ENCODE data around the gene ANGPT4. TPM values are rescaled to one million over a fixed set of nuclear protein-coding genes. Genes with fewer than 3 reads are reported as not detected.

The ANGPT4 gene
- total RNA-seq, 6 experiments from 2014 or later: 0.04 to 0.12 TPM; not detected in 4

DNA sequence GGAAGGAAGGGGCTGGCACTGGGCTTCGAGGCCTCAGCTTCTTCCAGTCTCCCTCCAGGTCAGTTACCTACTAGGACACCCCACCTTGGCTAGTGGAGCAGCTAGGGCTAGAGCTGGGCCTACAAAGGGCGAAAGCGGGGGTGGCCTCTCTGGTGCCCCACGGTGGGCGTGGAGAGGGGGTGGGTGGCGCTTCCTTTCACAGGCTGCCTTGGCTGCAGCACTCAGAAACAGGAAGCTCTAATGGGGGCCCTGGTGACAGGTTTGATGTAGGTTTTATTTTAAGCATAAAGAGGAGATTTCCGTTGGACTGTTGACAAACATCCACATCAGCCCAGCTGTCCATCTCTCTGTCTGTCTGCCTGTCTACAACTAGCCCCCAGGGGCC is 69.2 kb downstream of the ANGPT4 start:
- no peak overlapping the region for H3K27ac ChIP-seq
- intact Hi-C loops (cut with DNase I): no loop called here
- no peak overlapping the region for H3K4me3 ChIP-seq
- DNase-seq (no peak), ATAC-seq (peak; percentile 25 to 37 (median 26))
- TF ChIP-seq, protein P1, sequence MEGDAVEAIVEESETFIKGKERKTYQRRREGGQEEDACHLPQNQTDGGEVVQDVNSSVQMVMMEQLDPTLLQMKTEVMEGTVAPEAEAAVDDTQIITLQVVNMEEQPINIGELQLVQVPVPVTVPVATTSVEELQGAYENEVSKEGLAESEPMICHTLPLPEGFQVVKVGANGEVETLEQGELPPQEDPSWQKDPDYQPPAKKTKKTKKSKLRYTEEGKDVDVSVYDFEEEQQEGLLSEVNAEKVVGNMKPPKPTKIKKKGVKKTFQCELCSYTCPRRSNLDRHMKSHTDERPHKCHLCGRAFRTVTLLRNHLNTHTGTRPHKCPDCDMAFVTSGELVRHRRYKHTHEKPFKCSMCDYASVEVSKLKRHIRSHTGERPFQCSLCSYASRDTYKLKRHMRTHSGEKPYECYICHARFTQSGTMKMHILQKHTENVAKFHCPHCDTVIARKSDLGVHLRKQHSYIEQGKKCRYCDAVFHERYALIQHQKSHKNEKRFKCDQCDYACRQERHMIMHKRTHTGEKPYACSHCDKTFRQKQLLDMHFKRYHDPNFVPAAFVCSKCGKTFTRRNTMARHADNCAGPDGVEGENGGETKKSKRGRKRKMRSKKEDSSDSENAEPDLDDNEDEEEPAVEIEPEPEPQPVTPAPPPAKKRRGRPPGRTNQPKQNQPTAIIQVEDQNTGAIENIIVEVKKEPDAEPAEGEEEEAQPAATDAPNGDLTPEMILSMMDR (IDR thresholded peaks at IDR 0.05): no peak
- TF ChIP-seq POLR2A (IDR thresholded peaks at IDR 0.05): no peak
- no peaks in the 10 kb centered on the region for H3K27me3 ChIP-seq
- H3K9me3 ChIP-seq: no peaks in the 10 kb centered on the region
- H3K36me3 ChIP-seq: no peaks in the 10 kb centered on the region
- WGBS (ENCODE audit: insufficient coverage, low coverage, low lambda C conversion rate, missing lambda C conversion rate): 22% methylated on average over 1 of the region's 7 CpGs
- H3K4me1 ChIP-seq: peaks cover 0 to 8% (median 0%) of the 10 kb centered on the region in 4 donors

DNA sequence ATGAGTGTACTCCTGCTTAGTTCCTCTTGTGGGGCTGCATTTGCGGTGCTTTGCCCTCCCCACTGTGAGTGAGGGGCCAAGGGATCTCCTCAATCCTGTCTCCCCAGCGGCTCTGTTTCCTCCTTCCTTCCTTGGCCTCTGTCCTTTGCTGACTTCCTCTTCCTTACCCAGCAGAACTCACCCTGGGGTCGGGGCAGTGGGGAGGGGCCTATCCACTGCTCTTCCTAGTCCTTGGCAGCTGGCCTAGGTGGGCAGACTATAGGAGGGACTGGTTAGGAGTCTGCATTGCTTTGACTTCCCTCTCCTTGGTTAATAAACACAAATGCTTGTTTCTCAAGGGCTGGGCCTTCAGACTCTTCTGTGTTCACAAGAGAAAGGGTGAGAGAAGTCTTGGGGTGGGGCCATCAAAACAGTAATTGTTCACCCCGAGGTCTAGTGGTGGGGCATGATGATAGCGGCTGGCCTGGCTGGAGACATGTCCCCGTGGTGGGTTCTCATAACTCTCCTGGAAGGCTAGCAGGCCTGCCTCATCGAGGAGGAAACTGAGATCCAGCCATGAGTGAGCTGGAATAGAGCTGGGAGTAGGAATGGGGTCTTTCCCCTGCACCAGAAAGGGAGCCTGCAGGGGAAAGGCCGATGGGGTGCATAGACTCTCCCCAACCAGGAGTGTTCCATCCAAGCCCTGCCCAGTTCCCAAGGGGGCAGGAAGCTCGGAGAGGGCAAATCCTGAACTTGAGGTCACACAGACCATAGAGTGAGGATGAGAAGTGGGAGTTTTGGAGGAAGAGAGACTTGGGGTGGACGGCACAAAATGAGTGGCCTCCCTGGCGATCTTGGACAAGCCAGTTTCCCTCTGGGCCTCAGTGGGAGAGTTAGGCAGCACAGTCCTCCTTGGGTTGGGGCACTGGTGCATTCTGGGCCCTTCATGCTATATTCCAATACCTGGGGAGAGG is 69.9 kb downstream of the ANGPT4 start:
- H3K36me3 ChIP-seq: no peaks in the 10 kb centered on the region
- H3K27me3 ChIP-seq: no peaks in the 10 kb centered on the region
- no peak overlapping the region for H3K4me3 ChIP-seq
- DNase-seq (no peak), ATAC-seq (peak; percentile 10 to 28 (median 24))
- no peak overlapping the region for H3K27ac ChIP-seq
- no peaks in the 10 kb centered on the region for H3K9me3 ChIP-seq
- intact Hi-C loops (cut with DNase I): no loop called here
- 41% methylated on average over 7 of the region's 11 CpGs for WGBS (ENCODE audit: insufficient coverage, low coverage, low lambda C conversion rate, missing lambda C conversion rate)
- H3K4me1 ChIP-seq: peaks cover 0 to 15% (median 0%) of the 10 kb centered on the region in 4 donors
- no peak for TF ChIP-seq POLR2A (IDR thresholded peaks at IDR 0.05)
- TF ChIP-seq, protein P1 (IDR thresholded peaks at IDR 0.05): no peak

DNA sequence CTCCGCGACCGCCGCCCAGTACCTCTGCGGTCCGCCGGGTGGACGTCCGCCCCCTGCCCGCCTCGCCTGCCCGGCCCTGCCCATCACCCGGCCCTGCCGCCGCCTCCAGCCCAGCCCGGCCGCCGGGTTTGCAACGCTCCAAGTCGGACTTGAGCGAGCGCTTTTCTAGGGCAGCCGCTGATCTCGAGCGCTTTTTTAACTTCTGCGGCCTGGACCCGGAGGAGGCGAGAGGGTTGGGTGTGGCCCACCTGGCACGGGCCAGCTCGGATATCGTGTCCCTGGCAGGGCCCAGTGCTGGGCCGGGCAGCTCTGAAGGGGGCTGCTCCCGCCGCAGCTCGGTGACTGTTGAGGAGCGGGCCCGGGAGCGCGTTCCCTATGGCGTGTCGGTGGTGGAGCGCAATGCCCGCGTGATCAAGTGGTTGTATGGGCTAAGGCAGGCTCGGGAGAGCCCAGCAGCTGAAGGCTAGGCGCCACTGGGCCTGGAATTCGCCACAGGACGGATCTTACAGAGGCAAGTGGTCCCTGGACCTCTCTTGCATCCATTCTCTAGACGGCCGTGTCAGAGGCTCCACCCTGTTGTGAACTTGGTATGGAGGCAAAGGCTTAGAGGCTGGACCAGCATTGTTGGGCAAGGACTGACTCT is 70.8 kb downstream of the ANGPT4 start:
- Histone ChIP-seq H3K9me3 (no peaks in the 10 kb centered on the region), H3K4me3 (peak overlapping the region in 1 of 3 donors; percentile 24), H3K27ac (peak overlapping the region in 1 of 3 donors; percentile 13), H3K27me3 (no peaks in the 10 kb centered on the region), H3K36me3 (no peaks in the 10 kb centered on the region), H3K4me1 (peaks cover 0 to 22% (median 0%) of the 10 kb centered on the region in 4 donors)
- intact Hi-C loops (cut with DNase I): no loop called here
- no peak for TF ChIP-seq POLR2A (IDR thresholded peaks at IDR 0.05)
- TF ChIP-seq, protein P1 (IDR thresholded peaks at IDR 0.05): no peak
- 61% methylated on average over 11 of the region's 50 CpGs for WGBS (ENCODE audit: insufficient coverage, low coverage, low lambda C conversion rate, missing lambda C conversion rate)
- ATAC-seq: no peak
- no peak for DNase-seq

DNA sequence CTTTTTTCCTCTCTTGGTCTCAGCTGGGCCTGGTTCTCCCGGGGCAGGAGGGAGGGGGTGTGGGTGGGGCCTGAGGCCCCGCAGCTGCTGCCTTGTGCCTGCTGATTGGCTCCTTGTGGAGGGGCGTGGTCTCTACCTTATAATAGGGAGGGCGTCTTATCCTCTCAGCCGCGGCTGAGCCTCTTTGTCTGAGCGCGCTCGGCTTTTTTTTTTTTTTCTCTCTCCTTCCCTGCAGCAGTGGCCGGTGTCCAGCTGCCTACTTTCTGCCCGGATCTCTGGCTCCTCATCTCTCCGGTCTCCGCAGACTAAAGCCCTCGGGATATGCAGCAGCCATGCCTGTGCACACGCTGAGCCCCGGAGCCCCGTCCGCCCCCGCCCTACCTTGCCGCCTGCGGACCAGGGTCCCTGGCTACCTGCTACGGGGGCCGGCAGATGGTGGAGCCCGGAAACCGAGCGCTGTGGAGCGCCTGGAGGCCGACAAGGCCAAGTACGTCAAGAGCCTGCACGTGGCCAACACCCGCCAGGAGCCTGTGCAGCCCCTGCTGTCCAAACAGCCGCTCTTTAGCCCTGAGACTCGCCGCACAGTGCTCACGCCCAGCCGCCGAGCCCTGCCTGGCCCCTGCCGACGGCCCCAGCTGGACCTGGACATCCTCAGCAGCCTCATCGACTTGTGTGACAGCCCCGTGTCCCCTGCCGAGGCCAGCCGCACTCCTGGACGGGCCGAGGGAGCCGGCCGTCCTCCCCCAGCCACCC is 71.5 kb downstream of the ANGPT4 start:
- Histone ChIP-seq H3K4me1 (peaks cover 0 to 22% (median 0%) of the 10 kb centered on the region in 4 donors), H3K4me3 (peak overlapping the region; percentile 14 to 24 (median 18)), H3K27ac (no peak overlapping the region), H3K27me3 (no peaks in the 10 kb centered on the region), H3K9me3 (no peaks in the 10 kb centered on the region), H3K36me3 (no peaks in the 10 kb centered on the region)
- WGBS (ENCODE audit: insufficient coverage, low coverage, low lambda C conversion rate, missing lambda C conversion rate): 16% methylated on average over 17 of the region's 47 CpGs
- intact Hi-C loops (cut with DNase I): no loop called here
- peak; percentile 79 to 87 (median 85) for DNase-seq
- TF ChIP-seq, protein P1 (IDR thresholded peaks at IDR 0.05): no peak
- TF ChIP-seq POLR2A (IDR thresholded peaks at IDR 0.05): no peak
- ATAC-seq: peak; percentile 82 to 89 (median 89)
